ENCODE data around the gene FAM72D. TPM values are rescaled to one million over a fixed set of nuclear protein-coding genes. Genes with fewer than 3 reads are reported as not detected.
"Not testable (repeated sequence)": the region's sequence is repeated elsewhere in the genome, so short reads cannot be mapped to it uniquely, and the experiment has no call there.

FAM72D gene
- total and polyA plus RNA-seq, 5 donors = 0.09 to 0.37 (median 0.24) TPM

DNA sequence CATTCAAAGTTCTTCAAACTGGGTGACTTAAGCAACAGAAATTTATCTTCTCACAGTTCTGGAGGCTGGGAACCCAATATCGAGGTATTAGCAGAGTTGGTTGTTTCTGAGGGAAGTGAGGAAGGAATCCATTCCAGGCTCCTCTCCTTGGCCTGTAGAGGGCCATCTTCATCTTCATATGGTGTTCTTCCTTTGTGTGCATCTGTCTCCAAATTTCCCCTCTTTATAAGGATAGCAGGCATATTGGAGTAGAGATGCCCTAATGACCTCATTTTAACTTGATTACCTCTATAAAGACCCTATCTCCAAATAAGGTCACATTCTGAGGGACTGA is 27.3 kb downstream of the FAM72D start:
- H3K27ac ChIP-seq (ENCODE audit: low read length); H3K27me3 ChIP-seq (ENCODE audit: control insufficient read depth, insufficient read depth); H3K4me1 ChIP-seq (ENCODE audit: control insufficient read depth, insufficient read depth, low read length); DNase-seq; H3K9me3 ChIP-seq (ENCODE audit: control insufficient read depth, low read length); H3K4me3 ChIP-seq (ENCODE audit: low read length); intact Hi-C loops (cut with DNase I): not testable (repeated sequence)
- ATAC-seq = peak; percentile 11 to 36
- WGBS = no CpG with 5 or more reads among the region's 1 CpG

DNA sequence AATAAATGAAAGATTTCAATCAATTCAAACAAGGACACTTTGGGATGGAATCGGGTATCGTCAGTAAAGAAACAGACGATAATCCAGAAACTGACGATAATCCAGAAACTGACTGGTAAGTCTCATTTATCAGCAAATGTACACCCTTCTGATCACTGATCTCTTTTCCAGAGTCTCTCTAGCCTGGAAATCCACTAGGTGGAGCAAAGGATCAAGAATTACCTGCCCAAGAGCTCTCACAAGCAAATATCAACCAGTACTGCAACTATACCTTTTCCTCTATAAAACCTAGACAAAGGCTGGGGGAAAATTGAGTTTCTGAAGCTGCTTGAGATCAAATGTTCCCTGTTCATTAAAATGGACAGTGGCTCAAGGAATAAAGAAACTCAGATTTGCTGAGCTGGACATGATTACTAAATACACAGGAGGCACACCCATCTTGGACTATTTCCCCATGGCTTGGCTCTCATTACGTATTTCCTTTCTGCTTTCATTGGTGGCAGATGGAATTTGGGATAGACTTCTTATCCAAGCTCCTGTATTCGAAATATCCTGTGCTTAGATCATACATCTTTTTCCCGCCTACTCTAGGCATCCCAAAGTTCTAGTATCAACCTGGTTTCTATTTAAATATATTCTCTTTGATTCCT is 28.3 kb downstream of the FAM72D start:
- H3K27me3 ChIP-seq (ENCODE audit: control insufficient read depth, insufficient read depth); intact Hi-C loops (cut with DNase I); H3K4me1 ChIP-seq (ENCODE audit: control insufficient read depth, insufficient read depth, low read length); H3K4me3 ChIP-seq (ENCODE audit: low read length); DNase-seq; H3K27ac ChIP-seq (ENCODE audit: low read length); H3K9me3 ChIP-seq (ENCODE audit: control insufficient read depth, low read length): not testable (repeated sequence)
- peak; percentile 63 to 78 for ATAC-seq
- WGBS = no CpG with 5 or more reads among the region's 7 CpGs

DNA sequence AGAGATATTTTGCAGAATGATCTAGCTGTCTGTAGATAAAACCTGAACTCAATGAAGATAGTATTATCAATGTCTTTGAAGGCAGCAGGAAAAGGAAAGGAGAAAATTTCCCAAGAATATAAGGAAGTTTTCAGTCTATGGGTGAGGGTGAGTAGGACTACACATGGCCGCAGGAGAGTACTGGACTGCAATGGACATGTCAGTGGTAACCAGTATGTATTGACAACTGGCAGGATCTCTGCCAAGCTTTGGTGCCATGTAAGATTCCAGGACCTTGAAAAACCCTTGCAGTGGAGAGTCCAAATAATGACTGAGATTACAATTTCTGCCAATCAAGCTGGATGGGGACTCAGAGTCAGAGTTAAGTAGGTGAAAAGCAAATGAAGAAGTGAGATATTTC is 29.3 kb downstream of the FAM72D start:
- DNase-seq; H3K9me3 ChIP-seq (ENCODE audit: control insufficient read depth, low read length); H3K27me3 ChIP-seq (ENCODE audit: control insufficient read depth, insufficient read depth); H3K27ac ChIP-seq (ENCODE audit: low read length); H3K4me3 ChIP-seq (ENCODE audit: low read length); intact Hi-C loops (cut with DNase I); H3K4me1 ChIP-seq (ENCODE audit: control insufficient read depth, insufficient read depth, low read length): not testable (repeated sequence)
- no CpG with 5 or more reads among the region's 1 CpG for WGBS
- ATAC-seq = peak; percentile 53 to 57

DNA sequence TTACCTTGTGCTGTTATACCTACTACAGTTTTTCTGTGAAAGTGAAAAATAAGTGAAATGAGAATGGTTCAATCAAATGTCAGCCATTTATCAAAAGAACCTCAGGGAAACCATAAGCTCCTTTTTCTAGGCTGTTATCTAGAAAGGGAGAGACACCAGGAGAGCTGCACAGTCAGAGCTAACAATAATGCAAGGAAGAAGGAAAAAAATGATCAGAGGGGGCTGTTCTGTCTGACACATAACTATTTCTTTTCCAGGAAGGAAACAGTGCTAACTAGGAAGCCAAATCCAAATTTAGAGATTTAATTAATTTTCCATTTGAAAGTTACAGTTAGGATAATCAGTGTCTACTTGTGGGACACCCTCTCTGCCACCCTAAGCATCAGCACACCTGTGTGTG is 31.4 kb downstream of the FAM72D start:
- H3K27ac ChIP-seq (ENCODE audit: low read length); H3K27me3 ChIP-seq (ENCODE audit: control insufficient read depth, insufficient read depth); H3K4me1 ChIP-seq (ENCODE audit: control insufficient read depth, insufficient read depth, low read length); intact Hi-C loops (cut with DNase I); H3K4me3 ChIP-seq (ENCODE audit: low read length); DNase-seq; ATAC-seq; H3K9me3 ChIP-seq (ENCODE audit: control insufficient read depth, low read length): not testable (repeated sequence)

DNA sequence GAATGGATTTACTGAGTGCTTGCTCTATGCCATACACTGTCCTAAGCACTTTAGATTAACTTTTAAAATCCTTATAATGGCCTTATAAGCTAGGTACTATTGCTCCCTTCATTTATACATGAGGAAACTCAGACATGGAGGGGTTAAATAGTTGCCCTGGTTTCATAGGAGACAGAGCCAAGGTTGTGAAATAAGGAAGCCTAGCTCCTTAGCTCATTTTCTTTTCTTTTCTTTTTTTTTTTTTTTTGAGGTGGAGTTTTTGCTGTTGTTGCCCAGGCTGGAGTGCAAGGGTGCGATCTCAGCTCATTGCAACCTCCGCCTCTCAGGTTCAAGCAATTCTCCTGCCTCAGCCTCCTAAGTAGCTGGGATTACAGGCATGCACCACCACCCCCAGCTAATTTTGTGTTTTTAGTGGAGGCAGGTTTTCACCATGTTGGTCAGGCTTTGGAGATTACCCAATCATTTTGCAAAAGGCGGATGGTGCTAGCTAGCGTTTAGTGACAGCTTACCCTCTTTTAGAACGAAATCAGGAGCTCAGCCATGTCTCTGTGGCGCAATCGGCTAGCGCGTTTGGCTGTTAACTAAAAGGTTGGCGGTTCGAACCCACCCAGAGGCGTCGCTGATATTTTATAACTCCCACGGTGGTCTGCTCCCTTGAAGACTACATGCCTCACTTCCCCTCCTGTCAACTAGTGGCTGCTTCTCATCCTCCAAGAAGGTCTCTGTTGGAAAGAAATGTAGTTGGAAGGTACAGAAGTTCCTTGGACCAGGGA is 33.1 kb downstream of the FAM72D start:
- peak; percentile 53 to 62 for ATAC-seq
- H3K9me3 ChIP-seq (ENCODE audit: control insufficient read depth, low read length); intact Hi-C loops (cut with DNase I); H3K4me1 ChIP-seq (ENCODE audit: control insufficient read depth, insufficient read depth, low read length); H3K27ac ChIP-seq (ENCODE audit: low read length); H3K4me3 ChIP-seq (ENCODE audit: low read length); H3K27me3 ChIP-seq (ENCODE audit: control insufficient read depth, insufficient read depth): not testable (repeated sequence)
- WGBS = 40% methylated on average over 13 of the region's 14 CpGs
- DNase-seq = peak in 2 of 3 donors; percentile 10 to 21

DNA sequence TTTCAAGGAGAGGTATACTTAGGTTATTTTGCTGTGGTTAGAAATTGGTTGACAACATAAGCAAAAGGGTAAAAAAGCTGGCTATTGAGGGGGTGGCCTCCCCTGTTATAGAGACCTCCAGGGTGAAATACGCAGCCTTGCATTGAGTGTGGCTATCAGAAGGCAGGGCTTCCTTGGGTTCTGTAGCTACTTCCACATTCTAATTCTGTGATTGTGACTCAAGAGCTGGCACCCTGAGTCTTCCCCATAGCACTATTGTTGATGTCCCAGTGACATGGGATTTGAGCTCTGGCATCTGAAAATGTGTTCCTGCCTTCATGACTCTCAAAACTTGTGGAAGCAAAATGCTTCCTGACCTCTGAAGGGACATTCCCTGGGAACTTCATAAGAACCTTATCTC is 38.7 kb downstream of the FAM72D start:
- ATAC-seq = peak in 1 of 2 donors; percentile 31

DNA sequence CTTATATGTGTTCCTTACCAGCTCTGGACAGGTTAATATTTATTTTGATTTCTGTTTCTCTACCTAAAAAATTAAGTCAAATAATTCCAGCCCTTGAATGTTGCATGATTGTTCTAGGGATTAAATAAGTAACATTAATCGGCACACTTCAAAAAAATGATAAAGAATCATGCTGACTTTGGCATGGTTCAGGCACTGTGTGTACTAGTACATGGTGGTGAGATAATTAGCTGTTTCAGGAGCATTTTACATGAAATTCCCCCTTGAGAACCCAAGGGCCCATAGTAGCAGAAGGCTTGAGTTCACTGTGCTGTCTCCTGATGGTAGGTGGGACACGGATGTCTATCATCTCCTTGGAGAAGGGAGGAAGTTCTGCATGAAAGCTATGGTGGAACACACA is 44.8 kb downstream of the FAM72D start:
- ATAC-seq; intact Hi-C loops (cut with DNase I); H3K27ac ChIP-seq (ENCODE audit: low read length); H3K4me1 ChIP-seq (ENCODE audit: control insufficient read depth, insufficient read depth, low read length); H3K4me3 ChIP-seq (ENCODE audit: low read length); H3K9me3 ChIP-seq (ENCODE audit: control insufficient read depth, low read length); DNase-seq; H3K27me3 ChIP-seq (ENCODE audit: control insufficient read depth, insufficient read depth): not testable (repeated sequence)
- WGBS = 100% methylated on average over 1 of the region's 2 CpGs

More for the DNA sequence above, 38.7 kb downstream of the FAM72D start:
- H3K4me1 ChIP-seq (ENCODE audit: control insufficient read depth, insufficient read depth, low read length); intact Hi-C loops (cut with DNase I); H3K27ac ChIP-seq (ENCODE audit: low read length); DNase-seq; H3K27me3 ChIP-seq (ENCODE audit: control insufficient read depth, insufficient read depth); H3K4me3 ChIP-seq (ENCODE audit: low read length); H3K9me3 ChIP-seq (ENCODE audit: control insufficient read depth, low read length): not testable (repeated sequence)
- no CpG with 5 or more reads among the region's 1 CpG for WGBS

DNA sequence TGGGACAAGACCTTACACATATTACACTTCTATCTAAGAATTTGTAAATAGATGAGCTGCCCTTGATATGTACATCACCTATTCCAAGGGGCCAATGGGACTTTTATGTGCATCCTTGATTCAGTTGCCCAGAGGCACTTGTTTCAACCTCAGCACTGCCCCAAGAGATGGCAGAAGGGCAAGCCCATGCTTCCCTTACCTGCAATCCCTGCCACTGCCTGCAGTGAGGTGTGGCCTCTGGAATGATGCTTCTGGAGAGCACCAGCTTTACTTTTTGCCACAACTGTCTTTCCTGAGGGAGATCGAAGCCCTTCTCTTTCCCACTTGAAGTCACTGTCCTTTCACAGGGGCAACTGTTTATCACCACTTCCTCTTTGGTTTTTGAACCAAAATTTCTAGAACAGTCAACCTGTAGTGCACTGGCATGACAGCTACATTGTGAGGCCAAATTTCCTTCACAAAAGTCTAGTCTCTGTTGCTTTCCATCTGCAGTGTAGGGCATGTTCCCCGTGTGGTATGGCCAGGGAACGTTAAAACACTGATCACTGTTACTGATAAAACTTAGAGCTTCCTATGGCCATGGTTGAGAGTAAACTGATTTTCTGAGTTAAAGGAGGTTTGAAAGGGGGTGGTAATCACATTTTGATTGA is 48.6 kb downstream of the FAM72D start:
- ATAC-seq; H3K4me1 ChIP-seq (ENCODE audit: control insufficient read depth, insufficient read depth, low read length); DNase-seq; H3K27me3 ChIP-seq (ENCODE audit: control insufficient read depth, insufficient read depth); intact Hi-C loops (cut with DNase I); H3K9me3 ChIP-seq (ENCODE audit: control insufficient read depth, low read length); H3K27ac ChIP-seq (ENCODE audit: low read length); H3K4me3 ChIP-seq (ENCODE audit: low read length): not testable (repeated sequence)
- WGBS = 33% methylated on average over 1 of the region's 3 CpGs

DNA sequence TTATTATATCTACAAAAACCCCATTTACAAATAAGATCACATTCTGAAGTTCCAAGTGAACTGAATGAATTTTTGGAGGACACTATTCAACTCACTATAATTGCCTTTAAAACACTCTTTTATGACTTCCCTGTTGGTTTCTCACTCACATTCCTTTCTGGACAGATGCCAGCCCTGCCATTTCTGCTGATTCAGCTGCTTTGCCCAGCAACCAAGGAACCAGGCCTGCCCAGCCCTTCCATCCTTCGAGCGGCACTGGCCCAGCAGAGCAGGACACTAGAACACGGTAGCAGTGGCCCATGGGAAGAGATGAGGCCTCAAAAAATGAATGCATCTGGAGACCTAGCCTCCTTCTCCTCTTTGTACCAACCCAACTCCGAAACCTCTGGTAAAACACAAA is 50.5 kb downstream of the FAM72D start:
- peak in 1 of 3 donors; percentile 26 for DNase-seq
- ATAC-seq; H3K27ac ChIP-seq (ENCODE audit: low read length); H3K4me1 ChIP-seq (ENCODE audit: control insufficient read depth, insufficient read depth, low read length); intact Hi-C loops (cut with DNase I); H3K27me3 ChIP-seq (ENCODE audit: control insufficient read depth, insufficient read depth); H3K4me3 ChIP-seq (ENCODE audit: low read length); H3K9me3 ChIP-seq (ENCODE audit: control insufficient read depth, low read length): not testable (repeated sequence)
- WGBS = 84% methylated on average over 3 of the region's 4 CpGs

DNA sequence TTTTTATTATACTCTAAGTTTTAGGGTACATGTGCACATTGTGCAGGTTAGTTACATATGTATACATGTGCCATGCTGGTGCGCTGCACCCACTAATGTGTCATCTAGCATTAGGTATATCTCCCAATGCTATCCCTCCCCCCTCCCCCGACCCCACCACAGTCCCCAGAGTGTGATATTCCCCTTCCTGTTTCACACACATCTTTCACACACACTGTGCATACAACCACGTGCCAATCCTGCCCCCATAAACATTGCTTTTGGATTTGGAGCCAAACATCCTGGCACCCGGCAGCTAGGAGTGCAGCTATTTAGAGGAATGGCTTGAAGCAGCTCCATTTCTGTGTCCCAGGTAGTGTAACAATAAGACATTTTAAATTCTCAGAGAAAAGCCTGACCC is 51.4 kb downstream of the FAM72D start:
- intact Hi-C loops (cut with DNase I); DNase-seq; H3K27me3 ChIP-seq (ENCODE audit: control insufficient read depth, insufficient read depth); H3K9me3 ChIP-seq (ENCODE audit: control insufficient read depth, low read length); H3K27ac ChIP-seq (ENCODE audit: low read length); ATAC-seq; H3K4me1 ChIP-seq (ENCODE audit: control insufficient read depth, insufficient read depth, low read length); H3K4me3 ChIP-seq (ENCODE audit: low read length): not testable (repeated sequence)
- WGBS = 46% methylated on average over 2 of the region's 4 CpGs

DNA sequence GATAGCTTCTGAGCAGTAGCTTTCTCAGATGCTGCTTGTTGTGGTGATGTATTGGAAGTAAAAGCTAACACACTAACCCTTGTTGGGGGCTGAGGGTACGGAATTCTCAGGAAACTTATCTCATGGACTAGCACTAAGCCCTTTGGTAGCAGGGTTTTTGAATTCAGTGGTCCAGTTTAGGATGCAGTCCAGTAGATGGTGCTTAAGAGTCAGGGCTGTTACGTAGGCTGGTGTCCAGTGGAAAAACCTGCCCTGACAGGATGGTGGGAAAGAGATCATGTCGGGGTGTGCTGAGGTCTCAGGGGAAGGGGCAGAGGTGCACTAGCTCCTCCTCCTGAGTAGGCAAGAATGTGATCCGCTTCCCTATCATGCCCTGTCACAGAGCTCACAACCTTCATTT is 59.6 kb downstream of the FAM72D start:
- H3K4me1 ChIP-seq (ENCODE audit: control insufficient read depth, insufficient read depth, low read length); intact Hi-C loops (cut with DNase I): not testable (repeated sequence)
- WGBS = no CpG with 5 or more reads among the region's 4 CpGs

More for the DNA sequence above, 59.6 kb downstream of the FAM72D start:
- H3K27ac ChIP-seq (ENCODE audit: low read length); H3K27me3 ChIP-seq (ENCODE audit: control insufficient read depth, insufficient read depth); H3K4me3 ChIP-seq (ENCODE audit: low read length); H3K9me3 ChIP-seq (ENCODE audit: control insufficient read depth, low read length); DNase-seq: not testable (repeated sequence)
- ATAC-seq = peak in 1 of 2 donors; percentile 16

Measured in right cardiac atrium (tissue), 5 donors.